ENCODE results near the gene CDH24. TPM values are rescaled to one million over a fixed set of nuclear protein-coding genes. Genes with fewer than 3 reads are reported as not detected.
A peak's percentile ranks its signal among the peaks of the same experiment; 100 is the strongest.

The CDH24 gene
- total and polyA plus RNA-seq, 9 of the 15 experiments (the other 6 are each of a cell fraction or from before 2014, with no cell fraction given) = 0.04 to 16.2 (median 4.9) TPM

- peak; percentile 74; the same call in 1 of the 2 replicates for TF ChIP-seq ZBTB2 (IDR thresholded peaks at IDR 0.05)
- TF ChIP-seq MCM2 (IDR thresholded peaks at IDR 0.05; ENCODE audit: low read depth) = no peak
- no peak for TF ChIP-seq PHF20 (IDR thresholded peaks at IDR 0.05; ENCODE audit: partially characterized antibody)
- TF ChIP-seq CBFA2T3 (IDR thresholded peaks at IDR 0.05) = peak; percentile 90
- TF ChIP-seq MTF1 (CRISPR knock-in tag; IDR thresholded peaks at IDR 0.05; ENCODE audit: borderline replicate concordance) = no peak
- TF ChIP-seq BRD9 (IDR thresholded peaks at IDR 0.05; ENCODE audit: low read depth, partially characterized antibody) = no peak
- TF ChIP-seq, protein P1, sequence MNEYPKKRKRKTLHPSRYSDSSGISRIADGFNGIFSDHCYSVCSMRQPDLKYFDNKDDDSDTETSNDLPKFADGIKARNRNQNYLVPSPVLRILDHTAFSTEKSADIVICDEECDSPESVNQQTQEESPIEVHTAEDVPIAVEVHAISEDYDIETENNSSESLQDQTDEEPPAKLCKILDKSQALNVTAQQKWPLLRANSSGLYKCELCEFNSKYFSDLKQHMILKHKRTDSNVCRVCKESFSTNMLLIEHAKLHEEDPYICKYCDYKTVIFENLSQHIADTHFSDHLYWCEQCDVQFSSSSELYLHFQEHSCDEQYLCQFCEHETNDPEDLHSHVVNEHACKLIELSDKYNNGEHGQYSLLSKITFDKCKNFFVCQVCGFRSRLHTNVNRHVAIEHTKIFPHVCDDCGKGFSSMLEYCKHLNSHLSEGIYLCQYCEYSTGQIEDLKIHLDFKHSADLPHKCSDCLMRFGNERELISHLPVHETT (CRISPR knock-in tag; conservative IDR thresholded peaks at IDR 0.05 in 1 of 2, IDR thresholded peaks at IDR 0.05 in 1 of 2) = 0 out of 4 replicates have a peak, but pooled peaks of 1 of the 2 experiments have one; percentile 24
- TF ChIP-seq CREM (IDR thresholded peaks at IDR 0.05; ENCODE audit: low read depth) = peak; percentile 70; the same call in 1 of the 2 replicates
- TF ChIP-seq ELF2 (CRISPR knock-in tag; IDR thresholded peaks at IDR 0.05) = no peak
- TF ChIP-seq PRMT5 (CRISPR knock-in tag; IDR thresholded peaks at IDR 0.05) = no peak
- TF ChIP-seq NRF1 (conservative IDR thresholded peaks at IDR 0.05 in 1 of 2, IDR thresholded peaks at IDR 0.05 in 1 of 2) = peak; percentile 67 to 71
- TF ChIP-seq ARID1B (IDR thresholded peaks at IDR 0.05) = peak; percentile 94
- peak in 1 of 2 experiments; percentile 35; a peak in 1 of 4 replicates for TF ChIP-seq MNT (conservative IDR thresholded peaks at IDR 0.05)
- TF ChIP-seq, protein P2, sequence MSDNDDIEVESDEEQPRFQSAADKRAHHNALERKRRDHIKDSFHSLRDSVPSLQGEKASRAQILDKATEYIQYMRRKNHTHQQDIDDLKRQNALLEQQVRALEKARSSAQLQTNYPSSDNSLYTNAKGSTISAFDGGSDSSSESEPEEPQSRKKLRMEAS (CRISPR knock-in tag; IDR thresholded peaks at IDR 0.05) = no peak; the same call in 1 of the 2 replicates
- 0 out of 2 replicates have a peak, but pooled peaks have one; percentile 13 for TF ChIP-seq FOSL1 (tag; conservative IDR thresholded peaks at IDR 0.05)
- TF ChIP-seq MCM3 (IDR thresholded peaks at IDR 0.05) = no peak
- TF ChIP-seq, protein P3, sequence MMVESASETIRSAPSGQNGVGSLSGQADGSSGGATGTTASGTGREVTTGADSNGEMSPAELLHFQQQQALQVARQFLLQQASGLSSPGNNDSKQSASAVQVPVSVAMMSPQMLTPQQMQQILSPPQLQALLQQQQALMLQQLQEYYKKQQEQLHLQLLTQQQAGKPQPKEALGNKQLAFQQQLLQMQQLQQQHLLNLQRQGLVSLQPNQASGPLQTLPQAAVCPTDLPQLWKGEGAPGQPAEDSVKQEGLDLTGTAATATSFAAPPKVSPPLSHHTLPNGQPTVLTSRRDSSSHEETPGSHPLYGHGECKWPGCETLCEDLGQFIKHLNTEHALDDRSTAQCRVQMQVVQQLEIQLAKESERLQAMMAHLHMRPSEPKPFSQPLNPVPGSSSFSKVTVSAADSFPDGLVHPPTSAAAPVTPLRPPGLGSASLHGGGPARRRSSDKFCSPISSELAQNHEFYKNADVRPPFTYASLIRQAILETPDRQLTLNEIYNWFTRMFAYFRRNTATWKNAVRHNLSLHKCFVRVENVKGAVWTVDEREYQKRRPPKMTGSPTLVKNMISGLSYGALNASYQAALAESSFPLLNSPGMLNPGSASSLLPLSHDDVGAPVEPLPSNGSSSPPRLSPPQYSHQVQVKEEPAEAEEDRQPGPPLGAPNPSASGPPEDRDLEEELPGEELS (CRISPR knock-in tag; IDR thresholded peaks at IDR 0.05; ENCODE audit: borderline replicate concordance) = no peak
- TF ChIP-seq ZZZ3 (IDR thresholded peaks at IDR 0.05) = no peak
- 0 out of 2 replicates have a peak, but pooled peaks have one; percentile 14 for TF ChIP-seq PHB2 (IDR thresholded peaks at IDR 0.05; ENCODE audit: low read depth)
- no peak for TF ChIP-seq EWSR1 (IDR thresholded peaks at IDR 0.05; ENCODE audit: borderline replicate concordance, low read depth, partially characterized antibody)
- TF ChIP-seq PML (IDR thresholded peaks at IDR 0.05; ENCODE audit: low read length) = 0 out of 2 replicates have a peak, but pooled peaks have one; percentile 26
These were observed 36.9 kb downstream of the CDH24 start (continued) for GRCh38 chr14:23020143-23021128.
